ENCODE data around the gene HOXC9.

HOXC9 gene

DNA sequence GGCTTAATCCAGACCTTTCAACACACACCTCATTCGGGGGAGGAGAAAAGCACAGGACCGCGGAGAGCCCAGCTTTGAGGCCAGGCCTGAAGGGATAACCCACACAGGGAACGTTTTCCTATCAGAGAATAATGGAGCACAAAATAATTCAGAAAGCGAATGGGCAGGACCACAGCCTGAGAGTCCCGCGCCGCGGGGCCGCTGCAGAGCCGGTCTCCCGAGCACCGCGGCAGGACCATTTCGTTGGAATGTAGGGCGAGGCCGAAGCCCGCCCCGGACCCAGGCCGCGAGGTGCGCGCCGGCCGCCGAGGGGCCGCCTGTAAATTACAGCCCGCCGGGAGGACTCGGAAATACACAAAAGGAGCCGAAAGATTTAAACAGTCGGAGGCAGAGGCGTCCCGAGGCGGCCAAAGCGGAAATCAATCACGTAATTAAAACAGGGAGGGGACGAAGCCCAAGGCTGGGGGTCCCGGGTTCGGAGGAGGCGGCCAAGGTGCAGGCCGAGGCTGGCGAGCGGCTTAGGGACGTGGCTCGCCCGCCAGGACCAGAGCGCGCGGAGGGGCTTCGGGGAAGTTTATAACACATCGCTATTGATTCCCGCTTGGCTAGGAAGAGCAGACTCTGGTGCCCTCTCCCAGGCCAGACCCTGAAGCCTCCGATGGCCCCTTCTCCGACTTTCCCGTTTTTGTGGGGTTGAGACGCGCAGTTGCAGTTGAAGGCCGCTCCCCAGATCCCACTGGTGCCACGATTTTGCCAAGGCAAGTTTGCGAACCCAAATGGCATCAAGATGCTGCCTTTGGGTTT, 47.4 kb downstream of the HOXC9 start:
- ATAC-seq: no peak
- peak overlapping the region; percentile 69 for H3K4me3 Mint-ChIP-seq

DNA sequence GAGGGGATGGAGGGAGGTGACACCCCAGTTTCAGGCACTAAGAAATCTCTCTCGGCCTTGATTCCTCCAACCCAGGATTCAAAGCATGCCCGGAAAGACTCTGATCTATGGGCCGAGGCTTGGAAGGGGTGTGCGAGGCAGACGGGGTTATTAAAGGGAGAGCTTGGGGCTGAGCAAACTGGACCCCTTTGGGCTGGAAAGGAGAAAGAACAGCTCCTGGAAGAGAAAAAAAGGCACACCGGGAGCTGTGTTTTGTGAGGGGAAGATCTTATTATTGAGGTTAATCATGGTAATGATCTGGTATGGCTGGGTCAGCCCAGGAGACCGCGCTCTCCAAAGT, 48.0 kb downstream of the HOXC9 start:
- ATAC-seq: no peak
- H3K9me3 Mint-ChIP-seq: no peaks in the 10 kb centered on the region
- H3K36me3 Mint-ChIP-seq: no peaks in the 10 kb centered on the region
- peaks cover 37% of the 10 kb centered on the region for H3K4me1 Mint-ChIP-seq
- H3K27ac Mint-ChIP-seq: no peak overlapping the region
- peaks cover 93% of the 10 kb centered on the region for H3K27me3 Mint-ChIP-seq
- H3K4me3 Mint-ChIP-seq: peak overlapping the region; percentile 36

More for the DNA sequence above, 47.4 kb downstream of the HOXC9 start:
- no peaks in the 10 kb centered on the region for H3K36me3 Mint-ChIP-seq
- no peak overlapping the region for H3K27ac Mint-ChIP-seq
- H3K4me1 Mint-ChIP-seq: peaks cover 31% of the 10 kb centered on the region
- no peaks in the 10 kb centered on the region for H3K9me3 Mint-ChIP-seq
- peaks cover 99% of the 10 kb centered on the region for H3K27me3 Mint-ChIP-seq

- peaks cover 87% of the 10 kb centered on the region for H3K27me3 Mint-ChIP-seq
- no peaks in the 10 kb centered on the region for H3K9me3 Mint-ChIP-seq
- H3K4me3 Mint-ChIP-seq: no peak overlapping the region
- ATAC-seq: no peak
- no peak overlapping the region for H3K27ac Mint-ChIP-seq
- H3K36me3 Mint-ChIP-seq: no peaks in the 10 kb centered on the region
- H3K4me1 Mint-ChIP-seq: peaks cover 40% of the 10 kb centered on the region
Observed at GRCh38 chr12:54048406-54049093, 48.6 kb downstream of the HOXC9 start.

DNA sequence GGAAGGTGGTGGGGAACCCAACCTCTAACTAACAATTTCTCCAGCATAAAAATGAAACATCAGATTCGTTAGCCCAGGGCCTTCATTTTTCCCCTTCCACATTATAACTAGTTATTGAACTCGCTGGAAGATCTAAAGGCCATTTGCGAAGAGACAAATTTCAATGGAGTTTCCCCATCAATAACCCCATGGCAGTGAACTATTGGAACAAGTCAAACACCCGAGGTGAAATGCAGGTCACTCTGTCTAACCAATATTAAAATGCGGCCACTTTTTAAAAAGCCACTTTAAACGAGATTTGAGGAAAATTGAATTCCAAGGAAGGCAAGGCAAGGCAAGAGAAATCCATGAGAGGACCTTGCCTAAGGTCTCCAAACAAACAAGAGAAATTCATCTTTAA, 49.1 kb downstream of the HOXC9 start:
- H3K9me3 Mint-ChIP-seq: no peaks in the 10 kb centered on the region
- H3K4me1 Mint-ChIP-seq: peaks cover 38% of the 10 kb centered on the region
- ATAC-seq: no peak
- H3K27me3 Mint-ChIP-seq: peaks cover 81% of the 10 kb centered on the region
- no peak overlapping the region for H3K4me3 Mint-ChIP-seq
- H3K27ac Mint-ChIP-seq: no peak overlapping the region
- no peaks in the 10 kb centered on the region for H3K36me3 Mint-ChIP-seq

GRCh38 chr12:54050482-54050810, 50.5 kb downstream of the HOXC9 start:
- Mint-ChIP-seq H3K36me3 (no peaks in the 10 kb centered on the region), H3K4me3 (no peak overlapping the region), H3K27me3 (peaks cover 73% of the 10 kb centered on the region), H3K4me1 (peaks cover 44% of the 10 kb centered on the region), H3K9me3 (no peaks in the 10 kb centered on the region), H3K27ac (no peak overlapping the region)
- ATAC-seq: no peak

DNA sequence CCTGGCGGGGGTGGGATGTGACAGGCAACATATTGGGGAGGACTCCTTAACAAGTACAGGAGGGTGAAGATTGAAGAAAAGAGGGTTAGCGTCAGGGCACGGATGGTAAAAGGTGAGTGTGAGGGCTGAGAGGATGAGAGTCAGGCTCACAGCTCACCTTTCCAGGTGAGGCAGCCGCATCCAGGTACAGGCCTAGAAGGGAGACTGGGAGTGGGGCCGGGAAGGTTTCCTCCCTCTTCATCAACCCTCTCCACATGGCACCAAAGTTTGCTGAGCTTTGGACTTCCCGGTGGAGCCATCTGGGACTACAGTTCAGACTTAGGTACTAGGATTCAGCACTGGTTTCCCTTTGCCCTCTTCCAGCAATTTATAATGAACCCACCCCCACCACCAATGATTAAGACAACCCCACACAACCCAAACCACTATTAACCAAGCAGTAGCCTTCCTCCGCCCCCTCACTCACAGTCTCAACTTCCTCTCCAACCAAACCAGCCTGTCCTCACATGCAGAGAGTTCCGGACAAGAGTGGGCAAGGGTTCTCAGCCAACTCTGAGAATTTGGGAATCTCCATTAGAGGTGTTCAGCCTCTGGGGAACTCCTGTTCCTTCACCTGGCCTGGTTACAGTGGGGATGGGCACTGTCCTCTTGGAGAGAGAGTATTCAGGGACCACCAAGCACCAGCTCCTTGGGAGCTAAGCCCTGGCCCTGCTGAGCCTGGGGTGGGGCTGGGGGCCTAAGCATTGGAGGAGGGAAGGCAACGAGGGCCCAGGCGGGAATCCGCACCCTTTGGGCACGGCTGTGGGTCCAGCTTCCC, 51.3 kb downstream of the HOXC9 start:
- Mint-ChIP-seq H3K4me3 (no peak overlapping the region), H3K9me3 (no peaks in the 10 kb centered on the region), H3K4me1 (peaks cover 52% of the 10 kb centered on the region), H3K27ac (no peak overlapping the region), H3K27me3 (peaks cover 65% of the 10 kb centered on the region), H3K36me3 (no peaks in the 10 kb centered on the region)
- no peak for ATAC-seq

DNA sequence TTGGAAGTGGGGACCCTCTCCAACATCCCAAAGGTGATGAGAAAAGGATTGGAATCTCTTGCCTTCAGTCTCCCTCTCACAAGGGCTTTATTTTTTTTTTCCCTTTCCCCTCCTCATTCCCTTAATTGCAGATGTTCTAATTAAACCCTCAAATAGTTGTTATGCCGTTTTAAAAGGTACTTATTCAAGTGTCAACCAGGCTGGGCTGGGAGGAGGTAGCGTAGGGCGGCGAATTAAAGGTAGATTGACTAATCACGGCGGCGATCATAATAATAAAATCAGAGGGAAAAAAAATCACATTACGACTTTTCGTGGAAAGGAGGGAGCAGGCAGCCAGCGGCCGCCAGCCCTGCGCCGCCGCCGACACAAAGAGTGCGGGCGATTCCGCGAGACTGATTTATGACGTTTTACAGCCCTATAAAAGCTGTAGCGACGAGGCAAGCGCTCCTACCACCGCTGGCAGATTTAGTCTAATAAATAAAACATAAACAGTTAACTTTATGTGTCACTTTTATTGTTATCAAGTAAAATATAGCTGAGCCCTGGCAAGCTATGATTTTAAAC, 52.0 kb downstream of the HOXC9 start:
- Mint-ChIP-seq H3K4me1 (peaks cover 55% of the 10 kb centered on the region), H3K27me3 (peaks cover 58% of the 10 kb centered on the region), H3K27ac (peak overlapping the region; percentile 91), H3K36me3 (no peaks in the 10 kb centered on the region), H3K4me3 (peak overlapping the region; percentile 32), H3K9me3 (no peaks in the 10 kb centered on the region)
- no peak for ATAC-seq

DNA sequence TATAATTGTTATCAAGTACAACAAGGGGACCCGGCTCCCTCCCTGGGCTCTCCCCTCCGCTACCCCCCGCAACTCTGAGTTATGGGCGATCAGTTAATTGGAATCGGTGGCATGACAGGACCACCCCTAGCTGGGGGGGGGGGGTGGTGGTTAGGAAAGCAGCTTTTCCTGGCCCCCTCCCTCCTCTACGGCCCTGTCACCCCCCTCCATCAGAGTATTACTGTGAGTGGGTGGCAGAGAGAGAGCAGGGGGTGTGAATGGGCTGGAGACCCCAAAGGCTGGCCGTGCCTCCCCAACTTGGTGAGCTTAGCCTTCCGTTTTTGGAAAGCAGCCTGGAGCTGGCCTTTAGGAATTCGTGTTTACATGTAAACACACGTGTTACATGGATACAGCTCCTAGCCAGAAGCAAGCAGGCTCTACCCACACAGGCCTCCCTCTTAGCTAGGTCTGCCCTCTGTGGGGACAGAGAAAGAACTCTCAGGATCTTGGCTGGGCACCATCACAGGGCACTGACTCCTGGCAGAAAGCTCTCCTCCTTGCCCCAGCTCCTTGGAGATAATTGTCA, 52.6 kb downstream of the HOXC9 start:
- Mint-ChIP-seq H3K9me3 (no peaks in the 10 kb centered on the region), H3K4me1 (peaks cover 60% of the 10 kb centered on the region), H3K27me3 (peaks cover 52% of the 10 kb centered on the region), H3K27ac (peak overlapping the region; percentile 91), H3K36me3 (no peaks in the 10 kb centered on the region), H3K4me3 (peak overlapping the region; percentile 94)
- no peak for ATAC-seq

All from stimulated activated memory B cell treated with anti-CD40 and anti-IgM and Interleukin-4, amounts not matched to agents 10 μg/mL and 1 μg/mL and 100 μg/mL, for 72 hours (primary cell).